Measurements from ENCODE around the gene TBC1D2B.

Gene TBC1D2B

DNA sequence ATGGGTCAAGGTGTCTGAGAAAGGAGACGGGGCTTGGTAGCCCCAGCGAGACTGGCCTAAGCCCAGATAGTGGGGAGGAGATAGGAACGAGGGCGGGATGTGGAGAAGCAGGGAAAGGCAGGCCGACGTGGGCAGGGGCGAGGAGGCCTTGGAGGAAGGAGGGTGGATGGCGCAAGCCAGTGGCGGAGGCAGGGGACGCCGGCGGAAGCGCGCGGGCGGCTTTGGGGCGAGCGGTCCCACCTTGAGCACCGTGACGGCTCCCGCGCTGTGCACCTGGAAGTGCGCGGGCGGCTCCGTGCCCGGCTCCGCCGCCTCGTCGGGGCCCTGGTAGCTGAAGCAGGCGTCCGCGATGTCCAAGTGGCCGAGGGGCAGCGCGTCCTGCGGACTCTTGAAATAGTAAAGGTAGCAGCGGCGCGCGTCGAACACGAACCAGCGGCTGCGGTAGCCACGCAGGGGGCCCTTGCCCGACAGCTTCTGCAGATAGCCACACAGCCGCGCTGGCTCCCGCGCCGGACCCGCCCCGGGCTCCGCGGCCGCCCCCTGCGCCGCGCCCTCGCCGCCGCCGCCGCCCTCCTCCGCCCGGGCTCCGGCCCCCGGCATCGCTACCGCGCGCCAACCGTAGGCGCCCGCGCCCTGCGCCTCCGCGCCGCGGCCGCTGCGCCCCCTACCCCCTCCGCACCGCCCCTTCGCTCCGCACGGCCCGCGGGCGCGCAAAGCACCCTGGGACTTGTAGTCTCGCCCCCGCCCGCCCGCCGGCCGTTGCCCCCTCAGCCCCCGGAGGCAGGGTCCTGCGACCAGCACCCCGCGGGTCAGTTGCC lies at the start of gene TBC1D2B:
TBC1D2B (minus strand) TSS at position 659 of the 818 bp plus-strand sequence; CDS start at position 600, 59 bp downstream.
- peak; percentile 47 for DNase-seq (ENCODE audit: low read depth, low spot score)

DNA sequence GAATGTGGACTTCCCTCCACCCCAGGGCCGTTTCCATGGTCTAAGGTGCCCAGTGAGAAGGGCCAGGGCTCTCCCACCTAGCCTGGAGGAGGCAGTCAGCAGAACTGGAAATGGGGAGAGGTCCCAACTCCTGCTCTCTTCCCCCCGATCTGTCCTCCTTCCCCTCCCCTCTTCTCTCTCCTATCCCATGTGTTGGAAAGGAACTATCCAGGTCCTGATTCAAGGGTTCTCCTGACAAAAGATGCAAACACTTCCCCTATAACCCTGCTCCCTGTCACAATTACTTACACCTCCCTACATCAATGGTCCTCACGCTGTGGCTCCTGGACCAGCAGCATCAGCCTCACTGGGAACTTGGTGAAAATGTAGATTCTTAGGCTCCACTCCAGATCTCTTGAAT lies 47.8 kb upstream of the TBC1D2B start:
- DNase-seq (ENCODE audit: low read depth, low spot score) = no peak

- DNase-seq (ENCODE audit: low read depth, low spot score) = no peak
Observed at GRCh38 chr15:78120523-78120922, 43.0 kb upstream of the TBC1D2B start.

- DNase-seq (ENCODE audit: low read depth, low spot score) = no peak
Observed at GRCh38 chr15:78112551-78112950, 35.0 kb upstream of the TBC1D2B start.

- no peak for DNase-seq (ENCODE audit: low read depth, low spot score)
Observed at GRCh38 chr15:78111788-78112187, 34.3 kb upstream of the TBC1D2B start.

DNA sequence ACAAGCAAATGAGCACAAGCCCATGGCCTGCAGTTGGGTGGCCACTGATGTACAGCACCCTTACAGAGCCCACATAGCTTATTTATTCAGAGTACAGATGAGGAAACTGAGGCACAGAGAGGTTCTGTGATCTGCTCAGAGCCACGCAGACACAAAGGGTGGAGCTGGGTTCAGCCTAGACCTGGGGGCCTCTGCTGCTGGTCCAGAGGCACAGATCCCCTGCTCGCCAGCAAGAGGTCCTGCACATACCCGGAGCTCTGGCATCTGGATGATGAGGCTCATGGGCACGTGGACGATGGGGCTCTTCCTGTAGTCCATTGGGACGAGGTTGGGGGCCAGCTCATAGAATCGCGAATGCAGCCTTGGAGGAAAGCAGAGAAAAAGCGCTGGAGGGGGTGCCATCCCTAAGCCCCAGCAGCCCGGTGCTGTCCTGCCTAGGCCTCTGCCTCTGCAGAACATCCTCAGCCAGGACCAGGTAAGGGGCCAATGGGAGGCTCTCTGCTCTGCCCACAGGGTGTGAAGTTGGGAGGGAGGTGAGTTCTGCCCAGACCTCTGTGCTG lies 33.5 kb upstream of the TBC1D2B start:
- DNase-seq (ENCODE audit: low read depth, low spot score) = no peak

DNA sequence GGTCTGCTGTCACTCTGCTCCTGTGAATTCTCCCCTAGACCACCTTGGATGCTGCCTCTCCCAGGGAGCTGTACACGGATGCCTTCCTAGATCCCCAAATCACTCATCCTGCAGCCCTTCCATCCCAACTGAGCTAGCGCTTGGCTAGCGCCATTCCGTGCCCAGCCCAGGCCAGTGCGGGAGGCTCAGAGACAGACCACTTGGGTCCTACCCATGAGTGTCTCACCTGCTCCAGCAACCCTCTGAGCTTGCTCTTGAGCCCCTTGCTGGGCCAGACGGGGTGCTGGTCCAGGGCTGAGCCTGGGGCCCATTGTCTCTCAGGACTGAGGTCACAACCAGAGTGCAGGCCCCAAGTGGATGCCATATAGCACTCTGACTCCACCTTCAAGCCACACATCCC lies 32.6 kb upstream of the TBC1D2B start:
- DNase-seq (ENCODE audit: low read depth, low spot score) = no peak

GRCh38 chr15:78109156-78109555 lies 31.6 kb upstream of the TBC1D2B start:
- no peak for DNase-seq (ENCODE audit: low read depth, low spot score)

GRCh38 chr15:78108300-78109084 lies 31.0 kb upstream of the TBC1D2B start:
- peak; percentile 78 for DNase-seq (ENCODE audit: low read depth, low spot score)

DNA sequence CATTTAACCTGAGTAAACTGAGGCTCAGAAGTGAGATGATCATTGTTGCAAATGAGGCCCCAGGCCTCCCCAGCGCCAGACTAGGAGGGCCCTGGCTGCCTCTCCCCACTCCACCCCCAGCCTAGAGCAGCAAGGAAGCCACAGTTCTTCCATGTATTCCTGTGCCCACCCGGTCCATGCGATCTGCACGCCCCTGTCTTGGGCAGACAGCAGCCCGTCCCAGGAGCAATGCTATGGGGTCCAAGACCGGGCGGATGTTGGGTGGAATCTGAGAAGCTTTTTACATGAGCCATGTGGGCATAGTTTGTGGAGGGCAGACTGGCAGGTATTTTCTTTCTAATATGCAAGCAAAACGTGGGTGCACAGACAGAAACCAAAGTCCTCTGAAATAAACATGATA lies 30.0 kb upstream of the TBC1D2B start:
- DNase-seq (ENCODE audit: low read depth, low spot score) = no peak

DNA sequence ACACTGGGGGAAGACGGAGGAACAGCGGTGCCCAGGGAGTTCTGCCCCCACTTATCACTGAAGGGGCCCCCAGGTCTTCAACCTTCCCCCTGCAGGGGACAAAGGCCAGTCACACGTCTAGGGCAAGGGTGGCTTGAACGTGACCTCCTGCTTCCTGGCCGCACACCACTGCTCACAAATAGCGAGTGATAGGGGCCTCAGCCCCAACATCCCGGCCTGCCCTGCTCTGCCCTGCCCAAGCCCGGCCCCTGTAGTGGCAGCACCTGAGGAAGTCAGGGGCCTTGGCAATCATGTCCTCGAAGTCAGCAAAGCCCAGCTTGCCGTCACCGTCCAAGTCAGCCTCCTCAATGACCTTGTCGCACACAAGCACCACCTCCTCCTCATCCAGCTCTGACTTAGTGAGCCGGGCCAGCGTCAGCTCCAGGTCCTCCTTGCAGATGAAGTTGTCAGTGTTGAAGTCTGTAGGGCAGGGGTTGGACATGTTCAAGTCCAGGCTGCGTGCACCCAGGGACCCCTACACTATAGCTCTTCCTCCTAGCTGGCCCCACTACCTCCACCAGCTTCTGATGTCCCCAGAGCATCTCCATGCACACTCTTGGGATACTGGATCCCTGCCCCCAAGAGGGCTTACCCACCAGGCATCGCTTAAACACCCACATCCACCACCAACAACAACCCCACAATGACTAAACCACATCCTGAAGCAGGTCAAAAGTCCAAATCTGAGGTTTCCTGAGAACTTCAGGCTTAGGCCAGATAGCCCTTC lies 28.1 kb upstream of the TBC1D2B start:
- no peak for DNase-seq (ENCODE audit: low read depth, low spot score)

- DNase-seq (ENCODE audit: low read depth, low spot score) = no peak
Observed at GRCh38 chr15:78104566-78105475, 27.3 kb upstream of the TBC1D2B start.

- no peak for DNase-seq (ENCODE audit: low read depth, low spot score)
Observed at GRCh38 chr15:78104119-78104479, 26.6 kb upstream of the TBC1D2B start.

GRCh38 chr15:78103406-78104118 lies 26.1 kb upstream of the TBC1D2B start:
- peak; percentile 12 for DNase-seq (ENCODE audit: low read depth, low spot score)

DNA sequence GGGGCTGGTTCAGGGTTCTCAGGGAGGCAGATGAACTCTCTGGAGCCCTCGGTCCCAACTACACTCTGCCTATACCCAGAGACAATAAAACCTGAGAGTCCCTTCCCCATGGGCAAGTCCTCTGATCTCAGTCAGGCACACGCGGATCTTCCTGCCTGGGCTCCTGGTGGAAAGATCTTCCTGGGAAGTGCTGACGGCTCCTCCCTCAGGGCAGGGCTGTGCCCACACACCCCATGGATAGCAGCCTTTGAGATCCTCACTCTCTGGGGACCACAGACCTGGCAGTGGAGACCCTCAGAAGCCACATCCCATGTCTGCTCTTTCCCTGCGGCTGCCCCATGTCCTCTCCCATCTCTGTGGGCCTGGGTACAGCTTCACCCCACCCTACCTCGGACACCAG lies 25.2 kb upstream of the TBC1D2B start:
- no peak for DNase-seq (ENCODE audit: low read depth, low spot score)

DNA sequence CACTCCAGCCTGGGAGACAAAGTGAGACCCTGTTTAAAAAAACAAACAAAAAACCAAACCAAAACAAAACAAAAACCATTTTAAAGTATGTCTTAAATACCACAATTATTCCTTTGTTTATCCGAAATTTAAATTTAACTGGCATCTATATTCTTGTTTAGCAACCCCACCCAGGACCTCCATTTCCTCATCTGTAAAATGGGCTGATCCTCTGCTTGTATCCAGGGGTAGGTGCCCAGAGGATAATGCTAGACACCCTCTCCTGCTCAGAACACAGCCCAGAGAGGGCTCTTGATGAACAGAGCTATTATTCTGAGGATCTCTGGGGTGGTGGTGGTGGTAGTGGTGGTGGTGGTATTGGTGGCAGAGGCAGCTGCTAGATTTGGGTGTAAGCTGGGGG lies 24.7 kb upstream of the TBC1D2B start:
- no peak for DNase-seq (ENCODE audit: low read depth, low spot score)

DNA sequence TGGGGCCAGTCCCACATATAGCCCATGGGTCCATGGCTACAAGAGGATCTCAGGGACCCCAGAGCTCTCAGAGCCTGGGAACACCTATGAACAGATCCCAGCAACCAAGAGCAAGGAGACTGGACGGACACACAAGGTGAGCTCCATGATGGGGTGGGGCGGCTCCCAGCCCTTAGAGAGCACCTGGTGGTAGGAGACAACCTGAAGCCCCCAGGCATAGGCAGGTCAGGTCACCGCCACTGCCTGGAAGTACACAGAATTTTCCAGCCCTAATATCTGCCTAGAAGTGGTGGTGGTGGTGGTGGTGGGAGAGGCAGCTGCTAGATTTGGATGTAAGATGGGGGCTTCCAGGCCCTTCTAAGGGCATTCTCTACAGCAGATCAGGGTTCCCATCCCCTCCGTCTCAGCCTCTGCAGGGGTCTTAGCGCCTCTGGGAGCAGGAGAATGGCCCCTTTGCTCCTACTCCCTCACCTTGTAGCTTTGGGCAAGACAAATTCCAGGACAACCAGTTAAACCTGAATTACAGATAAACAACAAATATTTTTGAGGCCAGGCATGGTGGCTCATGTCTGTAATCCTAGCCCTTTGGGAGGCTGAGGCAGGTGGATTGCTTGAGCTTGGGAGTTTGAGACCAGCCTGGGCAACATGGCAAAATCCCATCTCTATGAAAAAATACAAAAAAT lies 24.1 kb upstream of the TBC1D2B start:
- no peak for DNase-seq (ENCODE audit: low read depth, low spot score)

- DNase-seq (ENCODE audit: low read depth, low spot score) = no peak
Observed at GRCh38 chr15:78100886-78101285, 23.4 kb upstream of the TBC1D2B start.

DNA sequence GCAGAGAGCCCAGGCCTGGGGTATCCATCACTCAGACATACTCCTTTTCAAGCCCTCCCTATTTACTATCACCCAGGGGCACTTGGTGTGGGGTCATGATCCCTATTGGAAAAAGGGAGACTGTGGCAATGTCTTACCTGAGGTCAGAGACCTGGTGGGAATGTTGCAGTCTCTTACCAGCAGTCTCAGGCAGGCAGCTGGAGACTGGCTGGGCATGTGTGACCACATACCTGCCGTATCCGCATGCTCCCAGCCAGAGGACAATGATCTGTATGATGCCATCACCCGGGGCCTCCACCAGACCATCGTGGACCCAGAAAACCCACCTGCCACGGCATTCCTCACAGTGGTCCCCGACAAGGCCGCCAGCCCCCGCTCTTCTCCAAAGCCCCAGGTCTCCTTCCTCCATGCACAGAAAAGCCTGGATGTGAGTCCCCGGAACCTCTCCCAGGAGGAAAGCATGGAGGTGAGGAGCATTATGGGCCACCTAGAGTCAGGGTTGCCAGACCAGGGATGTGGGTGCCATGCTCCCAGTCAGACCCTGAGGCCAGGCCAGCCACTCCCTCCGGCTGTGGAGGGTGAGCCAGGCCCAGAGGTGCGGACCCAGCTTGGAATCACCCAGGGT lies 20.7 kb upstream of the TBC1D2B start:
- no peak for DNase-seq (ENCODE audit: low read depth, low spot score)

Data from activated CD4-positive, CD25-positive, alpha-beta regulatory T cell treated with anti-CD3 and anti-CD28 coated beads, Interleukin-2, amount 50 U/mL, for 16 hours (primary cell).